H9 (cell line): ENCODE data around the gene GPS1. TPM values are rescaled to one million over a fixed set of nuclear protein-coding genes. Genes with fewer than 3 reads are reported as not detected.

Experiments
- DNase-seq: peaks from one replicate; pipeline ENCODE4 v3.0.0-alpha.2; 2017
- H2AFZ ChIP-seq: one replicate; pipeline ENCODE4 v1.6.1; 2013; ENCODE audit warnings: mild to moderate bottlenecking, low read length, control low read depth, moderate library complexity
- H2AK5ac ChIP-seq: 2 replicates; pipeline ENCODE4 v1.6.1; 2013; ENCODE audit warnings: low read length, control low read depth, mixed read lengths; ENCODE audit not compliant: insufficient read length
- H2BK120ac ChIP-seq: one replicate; pipeline ENCODE4 v1.6.1; 2013; ENCODE audit warnings: low read depth, mild to moderate bottlenecking, low read length, control low read depth, inconsistent platforms; ENCODE audit not compliant: poor library complexity, severe bottlenecking
- H2BK12ac ChIP-seq: 2 replicates; pipeline ENCODE4 v1.6.1; 2013; ENCODE audit warnings: low read length, control low read depth, mixed read lengths, low read depth; ENCODE audit not compliant: insufficient read length
- H2BK15ac ChIP-seq: 2 replicates; pipeline ENCODE4 v1.6.1; 2013; ENCODE audit warnings: low read depth, low read length, control low read depth
- H2BK20ac ChIP-seq: one replicate; pipeline ENCODE4 v1.6.1; 2013; ENCODE audit warnings: low read depth, mild to moderate bottlenecking, low read length, control low read depth, inconsistent platforms; ENCODE audit not compliant: poor library complexity, severe bottlenecking
- H2BK5ac ChIP-seq: 2 replicates; pipeline ENCODE4 v1.6.1; 2013; ENCODE audit warnings: low read length, control low read depth, mixed read lengths; ENCODE audit not compliant: insufficient read length
- H3K14ac ChIP-seq: 2 replicates; pipeline ENCODE4 v1.6.1; 2013; ENCODE audit warnings: low read length, control low read depth; ENCODE audit not compliant: insufficient read depth
- H3K18ac ChIP-seq: 2 replicates; pipeline ENCODE4 v1.6.1; 2013; ENCODE audit warnings: low read depth, mild to moderate bottlenecking, mixed read lengths, low read length, control low read depth; ENCODE audit not compliant: insufficient read length
- H3K23ac ChIP-seq: 2 replicates; pipeline ENCODE4 v1.6.1; 2013; ENCODE audit warnings: low read length, control low read depth, mixed read lengths, low read depth; ENCODE audit not compliant: insufficient read length
- H3K23me2 ChIP-seq: 2 replicates; pipeline ENCODE4 v1.6.1; 2013; ENCODE audit warnings: low read depth, mild to moderate bottlenecking, mixed read lengths, low read length, control low read depth; ENCODE audit not compliant: insufficient read length, poor library complexity, severe bottlenecking
- H3K27ac ChIP-seq: 2 replicates; pipeline ENCODE4 v1.5.1; 2013; ENCODE audit warnings: low read length, control low read depth, mixed read lengths, low read depth; ENCODE audit not compliant: insufficient read length
- H3K27me3 ChIP-seq: 2 replicates; pipeline ENCODE4 v1.6.1; 2013; ENCODE audit warnings: low read length, control low read depth, inconsistent platforms; ENCODE audit not compliant: insufficient read depth
- H3K4ac ChIP-seq: 2 replicates; pipeline ENCODE4 v1.6.1; 2013; ENCODE audit warnings: low read depth, mild to moderate bottlenecking, control low read depth, inconsistent platforms, low read length, moderate library complexity
- H3K4me1 ChIP-seq: 2 replicates; pipeline ENCODE4 v1.6.1; 2013; ENCODE audit warnings: low read length, control low read depth, inconsistent platforms; ENCODE audit not compliant: insufficient read depth
- H3K4me2 ChIP-seq: 2 replicates; pipeline ENCODE4 v1.6.1; 2013; ENCODE audit warnings: low read length, control low read depth, mixed read lengths; ENCODE audit not compliant: insufficient read length, insufficient read depth
- H3K56ac ChIP-seq: 2 replicates; pipeline ENCODE4 v1.6.1; 2013; ENCODE audit warnings: low read depth, mild to moderate bottlenecking, mixed read lengths, low read length, control low read depth; ENCODE audit not compliant: insufficient read length
- H3K79me1 ChIP-seq: 2 replicates; pipeline ENCODE4 v1.6.1; 2013; ENCODE audit warnings: low read depth, mild to moderate bottlenecking, moderate library complexity, low read length, control low read depth, inconsistent platforms; ENCODE audit not compliant: insufficient read depth, poor library complexity, severe bottlenecking
- H3K79me2 ChIP-seq: 2 replicates; pipeline ENCODE4 v1.6.1; 2013; ENCODE audit warnings: low read length, control low read depth, inconsistent platforms; ENCODE audit not compliant: insufficient read depth
- H3K9ac ChIP-seq: 2 replicates; pipeline ENCODE4 v1.6.1; 2013; ENCODE audit warnings: low read length, control low read depth, mixed read lengths; ENCODE audit not compliant: insufficient read length; ENCODE audit errors: extremely low read depth
- H3K9me3 ChIP-seq: one replicate; pipeline ENCODE4 v1.6.1; 2013; ENCODE audit warnings: low read depth, low read length, inconsistent platforms; ENCODE audit not compliant: control insufficient read depth
- H3T11ph ChIP-seq: one replicate; pipeline ENCODE4 v1.6.1; 2013; ENCODE audit warnings: mild to moderate bottlenecking, low read length, control low read depth, inconsistent platforms
- H4K20me1 ChIP-seq: one replicate; pipeline ENCODE4 v1.6.1; 2013; ENCODE audit not compliant: control insufficient read depth, insufficient read length, insufficient read depth
- H4K5ac ChIP-seq: 2 replicates; pipeline ENCODE4 v1.6.1; 2013; ENCODE audit warnings: low read depth, mild to moderate bottlenecking, mixed read lengths, low read length, control low read depth; ENCODE audit not compliant: insufficient read length
- H4K8ac ChIP-seq: replicated peaks from 2 replicates; pipeline ENCODE4 v1.6.1; 2013; ENCODE audit warnings: low read length, control low read depth, mixed read lengths, low read depth; ENCODE audit not compliant: insufficient read length
- H4K91ac ChIP-seq: 2 replicates; pipeline ENCODE4 v1.6.1; 2013; ENCODE audit warnings: low read depth, mild to moderate bottlenecking, moderate library complexity, mixed read lengths, low read length, control low read depth; ENCODE audit not compliant: insufficient read length
- H3K27ac Mint-ChIP-seq, 3 experiments: 2 replicates in 2 of 3; 3 replicates in 1 of 3; pipeline ENCODE4 v1.8.0; 2020 to 2021; ENCODE audit warnings: mixed read lengths in 3 of 3, mild to moderate bottlenecking in 1 of 3, moderate library complexity in 1 of 3
- H3K27me3 Mint-ChIP-seq: 2 replicates; pipeline ENCODE4 v1.8.0; 2021; ENCODE audit warnings: low read depth, mild to moderate bottlenecking, moderate library complexity, mixed read lengths
- H3K36me3 Mint-ChIP-seq, 3 experiments: 2 replicates in 2 of 3; 3 replicates in 1 of 3; pipeline ENCODE4 v1.8.0; 2020 to 2021; ENCODE audit warnings: low read depth in 3 of 3, mixed read lengths in 3 of 3; ENCODE audit not compliant: insufficient read depth in 1 of 3
- H3K4me1 Mint-ChIP-seq, 2 experiments: 2 replicates each; pipeline ENCODE4 v1.8.0; 2020; ENCODE audit warnings: mixed read lengths in 2 of 2
- H3K4me3 Mint-ChIP-seq, 2 experiments: 2 replicates in 1 of 2; 3 replicates in 1 of 2; pipeline ENCODE4 v1.8.0; 2020 to 2021; ENCODE audit warnings: mild to moderate bottlenecking in 2 of 2, mixed read lengths in 2 of 2, moderate library complexity in 1 of 2
- H3K9me3 Mint-ChIP-seq, 2 experiments: 2 replicates in 1 of 2; 3 replicates in 1 of 2; pipeline ENCODE4 v1.8.0; 2020; ENCODE audit warnings: mild to moderate bottlenecking in 2 of 2, mixed read lengths in 2 of 2, moderate library complexity in 1 of 2
- WGBS: extraction: QIAGEN DNeasy Blood & Tissue Kit; methylation state at CpG from one replicate; pipeline ENCODE4 v1.1.7; 2013; ENCODE audit warnings: missing lambda C conversion rate, low lambda C conversion rate, mixed read lengths; ENCODE audit not compliant: insufficient read length; ENCODE audit errors: extremely low coverage; 5-methylcytosine and 5-hydroxymethylcytosine counted together
- total RNA-seq: library from RNA; stranded (reverse); gene quantifications from 2 replicates; pipeline ENCODE4 v1.2.1, GENCODE V29; 2021
- TF ChIP-seq, protein P1 (sequence below): fragments of 200-600 bp; sonication (generic); conservative IDR thresholded peaks from 3 replicates; pipeline ENCODE4 v1.8.0; 2021; ENCODE audit warnings: antibody characterized with exemption, mild to moderate bottlenecking

The GPS1 gene
- total RNA-seq, 1 experiment from 2014 or later, result 164 TPM

DNA sequence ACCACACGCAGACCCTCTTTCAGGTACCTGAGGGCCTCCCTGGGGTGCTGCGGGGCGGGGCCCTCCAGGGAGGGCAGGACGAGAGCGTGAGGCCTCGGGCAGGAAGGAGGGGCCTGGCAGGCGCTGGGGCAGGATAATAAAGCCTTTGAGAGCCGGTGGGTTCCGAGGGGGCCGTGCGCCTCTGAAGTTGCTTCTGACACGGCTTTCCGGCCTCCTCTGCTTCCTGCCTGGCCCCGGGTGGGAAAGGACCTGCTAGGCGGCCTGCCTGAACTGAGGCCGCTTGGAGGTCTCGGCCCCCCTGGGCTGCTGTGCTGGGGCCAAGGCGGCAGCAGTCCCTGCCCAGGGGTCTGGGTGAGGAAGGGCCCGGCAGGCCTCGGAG is 39.4 kb upstream of the GPS1 start:
- H3K23me2 ChIP-seq, result no peaks in the 10 kb centered on the region
- no peak overlapping the region for H2BK12ac ChIP-seq
- TF ChIP-seq, protein P1, sequence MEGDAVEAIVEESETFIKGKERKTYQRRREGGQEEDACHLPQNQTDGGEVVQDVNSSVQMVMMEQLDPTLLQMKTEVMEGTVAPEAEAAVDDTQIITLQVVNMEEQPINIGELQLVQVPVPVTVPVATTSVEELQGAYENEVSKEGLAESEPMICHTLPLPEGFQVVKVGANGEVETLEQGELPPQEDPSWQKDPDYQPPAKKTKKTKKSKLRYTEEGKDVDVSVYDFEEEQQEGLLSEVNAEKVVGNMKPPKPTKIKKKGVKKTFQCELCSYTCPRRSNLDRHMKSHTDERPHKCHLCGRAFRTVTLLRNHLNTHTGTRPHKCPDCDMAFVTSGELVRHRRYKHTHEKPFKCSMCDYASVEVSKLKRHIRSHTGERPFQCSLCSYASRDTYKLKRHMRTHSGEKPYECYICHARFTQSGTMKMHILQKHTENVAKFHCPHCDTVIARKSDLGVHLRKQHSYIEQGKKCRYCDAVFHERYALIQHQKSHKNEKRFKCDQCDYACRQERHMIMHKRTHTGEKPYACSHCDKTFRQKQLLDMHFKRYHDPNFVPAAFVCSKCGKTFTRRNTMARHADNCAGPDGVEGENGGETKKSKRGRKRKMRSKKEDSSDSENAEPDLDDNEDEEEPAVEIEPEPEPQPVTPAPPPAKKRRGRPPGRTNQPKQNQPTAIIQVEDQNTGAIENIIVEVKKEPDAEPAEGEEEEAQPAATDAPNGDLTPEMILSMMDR, result no peak
- H4K20me1 ChIP-seq, result no peaks in the 10 kb centered on the region
- no peaks in the 10 kb centered on the region; the same call in 1 of the 2 replicates for H3K27me3 Mint-ChIP-seq
- H3K4me1 ChIP-seq, result no peaks in the 10 kb centered on the region
- no peak overlapping the region for H3K27ac Mint-ChIP-seq
- DNase-seq, result no peak
- no peak overlapping the region for H3K4me2 ChIP-seq
- H3K36me3 Mint-ChIP-seq, result no peaks in the 10 kb centered on the region
- no peaks in the 10 kb centered on the region for H3K9me3 ChIP-seq
- 0 out of 4 replicates have a peak, but pooled peaks cover 0 to 2% of the 10 kb centered on the region in 2 experiments for H3K4me1 Mint-ChIP-seq
- WGBS, result no CpG with 5 or more reads among the region's 20 CpGs
- no peak overlapping the region for H2AK5ac ChIP-seq
- H3K18ac ChIP-seq, result no peak overlapping the region
- no peak overlapping the region for H3K4ac ChIP-seq
- H3K56ac ChIP-seq, result no peak overlapping the region
- H3K14ac ChIP-seq, result no peak overlapping the region; the same call in 1 of the 2 replicates
- H3K9me3 Mint-ChIP-seq, result no peaks in the 10 kb centered on the region
- no peak overlapping the region for H3K23ac ChIP-seq
- no peak overlapping the region for H3K4me3 Mint-ChIP-seq
- no peaks in the 10 kb centered on the region for H3K27me3 ChIP-seq
- H4K8ac ChIP-seq, result no peak overlapping the region
- H4K5ac ChIP-seq, result no peak overlapping the region
- no peak overlapping the region for H2BK120ac ChIP-seq
- no peak overlapping the region for H2BK15ac ChIP-seq
- H3K79me1 ChIP-seq, result no peaks in the 10 kb centered on the region
- H4K91ac ChIP-seq, result no peak overlapping the region
- H3T11ph ChIP-seq, result no peak overlapping the region
- no peak overlapping the region for H3K27ac ChIP-seq
- H3K9ac ChIP-seq, result no peak overlapping the region
- no peak overlapping the region for H2BK5ac ChIP-seq
- H3K79me2 ChIP-seq, result no peaks in the 10 kb centered on the region
- H2BK20ac ChIP-seq, result no peak overlapping the region
- H2AFZ ChIP-seq, result no peak overlapping the region
